Heart left ventricle (tissue), 13 donors: ENCODE measurements around the gene ASPDH.

Experiments used
- POLR2A ChIP-seq, 2 donors: fragments of 450-650 bp; IDR thresholded peaks; one replicate each; pipeline ENCODE4 v1.6.1; 2017; ENCODE audit warnings: antibody characterized with exemption in 2 of 2, mild to moderate bottlenecking in 2 of 2, moderate library complexity in 2 of 2
- TF ChIP-seq, protein P1 (sequence below), 12 donors: fragments of 200-600 bp; sonication (generic) in 4 of 12; IDR thresholded peaks; one replicate each; pipeline versions ENCODE4 v1.5.0 to v1.8.0; 2018 to 2022; ENCODE audit warnings: antibody characterized with exemption in 12 of 12, mild to moderate bottlenecking in 5 of 12
- donor health status: ischemic (EF 13 %, LVEDD 7.1; RV severe dilation, severe dysfunction).
- donor health status: DM: no; HTN: yes; CAD: no.
- donor health status: DM: no; HTN: no; CAD: no.
- donor health status: ischemic (EF 25% LVEDD 6.9; RV normal size, moderate dysfunction).
- donor health status: ischemic (EF 25% LVEDD 5.7; RV mildly dilated, moderate dysfunction).
- donor health status: ischemic (EF 35%, LVEDD 5.7; RV mildly dilated, moderate dysfunction).
- donor health status: nonischemic (EF 11% LVEDD 7.7; RV severe dilation, severe dysfunction).
- donor health status: DM: yes; HTN: yes; CAD: no.
- donor health status: PGD.
- donor health status: ischemic (EF 29% LVEDD 5.4; RV normal size, mild dysfunction).
- donor health status: nonischemic (EF 23%, LVEDD 6.1; RV moderate dilation, normal function).

GRCh38 chr19:50481351-50482149 is 32.2 kb downstream of the ASPDH start:
- TF ChIP-seq, protein P1, sequence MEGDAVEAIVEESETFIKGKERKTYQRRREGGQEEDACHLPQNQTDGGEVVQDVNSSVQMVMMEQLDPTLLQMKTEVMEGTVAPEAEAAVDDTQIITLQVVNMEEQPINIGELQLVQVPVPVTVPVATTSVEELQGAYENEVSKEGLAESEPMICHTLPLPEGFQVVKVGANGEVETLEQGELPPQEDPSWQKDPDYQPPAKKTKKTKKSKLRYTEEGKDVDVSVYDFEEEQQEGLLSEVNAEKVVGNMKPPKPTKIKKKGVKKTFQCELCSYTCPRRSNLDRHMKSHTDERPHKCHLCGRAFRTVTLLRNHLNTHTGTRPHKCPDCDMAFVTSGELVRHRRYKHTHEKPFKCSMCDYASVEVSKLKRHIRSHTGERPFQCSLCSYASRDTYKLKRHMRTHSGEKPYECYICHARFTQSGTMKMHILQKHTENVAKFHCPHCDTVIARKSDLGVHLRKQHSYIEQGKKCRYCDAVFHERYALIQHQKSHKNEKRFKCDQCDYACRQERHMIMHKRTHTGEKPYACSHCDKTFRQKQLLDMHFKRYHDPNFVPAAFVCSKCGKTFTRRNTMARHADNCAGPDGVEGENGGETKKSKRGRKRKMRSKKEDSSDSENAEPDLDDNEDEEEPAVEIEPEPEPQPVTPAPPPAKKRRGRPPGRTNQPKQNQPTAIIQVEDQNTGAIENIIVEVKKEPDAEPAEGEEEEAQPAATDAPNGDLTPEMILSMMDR (IDR thresholded peaks at IDR 0.05): no peak
- no peak for TF ChIP-seq POLR2A (IDR thresholded peaks at IDR 0.05)
